Fibroblast of the aortic adventitia (primary cell): Measurements from ENCODE around the gene OSMR. TPM values are rescaled to one million over a fixed set of nuclear protein-coding genes. Genes with fewer than 3 reads are reported as not detected.
"Not testable (repeated sequence)": the region's sequence is repeated elsewhere in the genome, so short reads cannot be mapped to it uniquely, and the experiment has no call there.

Source experiments
- DNase-seq: peaks from one replicate; pipeline ENCODE4 v3.0.0-alpha.2; 2010; ENCODE audit warnings: low read depth
- H3K4me3 ChIP-seq: 2 replicates; pipeline ENCODE4 v1.5.1; 2011; ENCODE audit warnings: low read depth, mild to moderate bottlenecking, control low read depth, low read length, moderate library complexity
- total RNA-seq: library from RNA; depleted of rRNA; stranded (reverse); fragments of >200 nt; gene quantifications from 2 replicates; pipeline ENCODE4 v1.2.3, GENCODE V29; 2012; ENCODE audit warnings: low replicate concordance
- TF ChIP-seq, protein P1 (sequence below): IDR thresholded peaks from 2 replicates; pipeline ENCODE4 v1.5.1; 2011; ENCODE audit warnings: mild to moderate bottlenecking, low read length, control low read depth, inconsistent platforms; ENCODE audit not compliant: insufficient read depth

The OSMR gene
- total RNA-seq, 1 donor, result 96.7 TPM

DNA sequence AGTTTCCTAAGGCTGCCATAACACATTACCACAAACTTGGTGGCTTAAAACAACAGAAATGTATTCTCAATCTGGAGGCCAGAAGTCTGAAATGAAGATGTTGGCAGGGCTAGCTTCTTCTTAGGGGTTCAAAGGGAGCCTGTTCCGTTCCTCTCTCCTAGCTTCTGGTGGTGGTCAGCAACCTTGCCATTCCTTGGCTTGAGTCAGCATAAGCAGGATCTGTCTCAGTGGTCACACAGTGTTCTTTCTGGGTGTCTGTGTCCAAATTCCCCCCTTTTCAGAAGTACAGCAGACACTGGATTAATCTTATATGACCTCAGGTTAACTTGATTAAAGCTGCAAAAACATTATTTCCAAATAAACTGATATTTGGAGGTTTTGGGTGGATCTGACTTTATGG lies 2.1 kb upstream of the OSMR start:
- no peak for DNase-seq
- TF ChIP-seq, protein P1, sequence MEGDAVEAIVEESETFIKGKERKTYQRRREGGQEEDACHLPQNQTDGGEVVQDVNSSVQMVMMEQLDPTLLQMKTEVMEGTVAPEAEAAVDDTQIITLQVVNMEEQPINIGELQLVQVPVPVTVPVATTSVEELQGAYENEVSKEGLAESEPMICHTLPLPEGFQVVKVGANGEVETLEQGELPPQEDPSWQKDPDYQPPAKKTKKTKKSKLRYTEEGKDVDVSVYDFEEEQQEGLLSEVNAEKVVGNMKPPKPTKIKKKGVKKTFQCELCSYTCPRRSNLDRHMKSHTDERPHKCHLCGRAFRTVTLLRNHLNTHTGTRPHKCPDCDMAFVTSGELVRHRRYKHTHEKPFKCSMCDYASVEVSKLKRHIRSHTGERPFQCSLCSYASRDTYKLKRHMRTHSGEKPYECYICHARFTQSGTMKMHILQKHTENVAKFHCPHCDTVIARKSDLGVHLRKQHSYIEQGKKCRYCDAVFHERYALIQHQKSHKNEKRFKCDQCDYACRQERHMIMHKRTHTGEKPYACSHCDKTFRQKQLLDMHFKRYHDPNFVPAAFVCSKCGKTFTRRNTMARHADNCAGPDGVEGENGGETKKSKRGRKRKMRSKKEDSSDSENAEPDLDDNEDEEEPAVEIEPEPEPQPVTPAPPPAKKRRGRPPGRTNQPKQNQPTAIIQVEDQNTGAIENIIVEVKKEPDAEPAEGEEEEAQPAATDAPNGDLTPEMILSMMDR, result no peak
- H3K4me3 ChIP-seq, result peak overlapping the region; percentile 44

DNA sequence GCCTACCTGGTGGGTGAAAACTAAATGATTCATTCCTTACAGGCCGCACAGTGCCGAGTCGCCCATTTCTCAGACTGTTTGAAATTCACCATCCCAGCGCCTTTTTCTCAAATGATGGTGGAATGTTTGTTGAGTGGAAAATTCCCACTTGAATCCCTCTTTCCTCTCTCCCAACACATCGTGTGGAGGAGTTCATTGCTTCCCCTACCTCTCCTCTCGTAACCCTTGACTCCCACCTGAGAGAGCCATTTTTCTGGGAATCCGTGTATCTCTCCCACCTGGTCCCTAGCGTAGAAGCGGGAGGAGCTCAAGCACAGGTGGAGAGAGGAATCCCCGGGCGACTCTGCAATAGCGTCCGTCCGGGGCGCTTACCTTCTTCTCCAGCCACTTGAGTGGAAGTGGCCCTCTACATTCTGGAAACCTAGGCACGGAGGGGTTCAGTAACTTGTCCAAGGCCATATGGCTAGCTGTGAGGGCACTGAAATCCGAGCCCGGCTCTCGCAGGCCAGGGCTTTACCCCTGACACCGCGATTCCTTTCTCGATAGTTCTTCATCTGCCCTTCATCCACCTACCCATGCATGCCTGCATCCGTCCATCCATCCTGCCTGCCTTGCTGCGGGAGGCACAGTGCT lies 683 bp downstream of the OSMR start:
- peak overlapping the region; percentile 93 for H3K4me3 ChIP-seq
- peak; percentile 43 for DNase-seq
- TF ChIP-seq, protein P1, result no peak

DNA sequence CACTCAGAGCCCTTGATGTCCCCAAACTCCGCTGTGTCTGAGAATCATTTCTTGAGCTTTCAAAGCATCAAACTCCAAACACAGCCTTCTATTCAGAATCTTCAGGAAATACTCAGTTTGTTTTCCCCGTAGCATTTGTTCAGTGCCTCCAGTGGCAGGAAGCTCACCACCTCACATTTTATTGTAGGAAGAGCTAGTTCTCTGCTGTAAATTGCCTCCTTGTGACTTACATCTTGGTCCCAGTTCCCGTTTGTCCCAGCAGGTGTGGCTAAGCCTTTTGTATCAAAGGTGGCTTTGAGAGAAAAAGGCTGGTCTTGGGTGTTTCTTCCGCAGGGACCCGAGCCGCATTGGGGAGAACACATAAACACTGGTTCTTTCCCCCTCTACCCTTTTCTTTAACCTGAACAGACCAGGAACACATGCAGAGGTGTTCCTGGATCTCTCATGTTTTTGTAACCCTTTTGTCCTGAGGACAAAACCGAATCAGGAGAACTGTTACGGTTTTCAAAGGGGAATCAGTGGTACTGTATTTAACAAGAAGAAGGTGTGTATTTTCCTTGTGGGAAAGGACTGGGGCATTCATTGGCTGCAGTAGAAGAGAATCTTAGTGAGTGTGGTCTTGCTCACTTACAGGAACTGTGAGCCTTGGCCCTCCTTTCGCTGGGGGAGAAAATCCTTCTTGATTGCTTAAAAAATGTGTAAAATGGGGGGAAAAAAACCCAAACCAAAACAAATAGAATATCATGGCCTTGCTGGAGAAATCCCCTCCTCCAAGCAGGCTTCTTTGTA lies 1.9 kb downstream of the OSMR start:
- peak overlapping the region; percentile 93 for H3K4me3 ChIP-seq
- peak; percentile 58 for DNase-seq
- TF ChIP-seq, protein P1, result peak; percentile 21

DNA sequence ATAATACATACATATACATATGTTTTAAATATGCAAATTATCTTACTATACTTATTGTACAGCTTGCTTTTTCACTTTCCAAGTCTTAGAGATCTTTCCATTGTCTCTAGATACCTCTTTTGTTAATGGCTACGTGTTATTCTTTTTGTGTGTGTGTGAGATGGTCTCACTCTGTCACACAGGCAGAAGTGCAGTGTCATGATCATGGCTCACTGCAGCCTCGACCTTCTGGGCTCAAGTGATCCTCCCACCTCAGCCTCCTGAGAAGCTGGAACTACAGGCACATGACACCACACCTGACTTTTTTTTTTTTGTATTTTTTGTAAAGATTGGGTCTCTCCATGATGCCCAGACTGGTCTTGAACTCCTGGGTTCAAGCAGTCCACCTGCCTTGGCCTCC lies 2.8 kb downstream of the OSMR start:
- H3K4me3 ChIP-seq, result peak overlapping the region; percentile 26
- DNase-seq, result no peak
- TF ChIP-seq, protein P1, result no peak

DNA sequence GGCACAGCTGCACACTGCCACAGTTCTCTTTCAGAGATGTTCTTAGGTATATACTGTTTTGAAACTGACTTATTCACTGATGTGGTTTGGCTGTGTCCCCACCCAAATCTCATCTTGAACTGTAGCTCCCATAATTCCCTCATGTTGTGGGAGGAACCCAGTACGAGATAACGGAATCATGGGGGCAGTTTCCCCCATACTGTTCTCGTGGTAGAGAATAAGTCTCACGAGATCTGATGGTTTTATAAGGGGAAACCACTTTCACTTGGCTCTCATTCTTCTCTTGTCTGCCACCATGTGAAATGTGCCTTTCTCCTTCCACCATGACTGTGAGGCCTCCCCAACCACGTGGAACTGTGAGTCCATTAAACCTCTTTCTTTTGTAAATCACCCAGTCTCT lies 5.8 kb downstream of the OSMR start:
- not testable (repeated sequence) for DNase-seq, H3K4me3 ChIP-seq

DNA sequence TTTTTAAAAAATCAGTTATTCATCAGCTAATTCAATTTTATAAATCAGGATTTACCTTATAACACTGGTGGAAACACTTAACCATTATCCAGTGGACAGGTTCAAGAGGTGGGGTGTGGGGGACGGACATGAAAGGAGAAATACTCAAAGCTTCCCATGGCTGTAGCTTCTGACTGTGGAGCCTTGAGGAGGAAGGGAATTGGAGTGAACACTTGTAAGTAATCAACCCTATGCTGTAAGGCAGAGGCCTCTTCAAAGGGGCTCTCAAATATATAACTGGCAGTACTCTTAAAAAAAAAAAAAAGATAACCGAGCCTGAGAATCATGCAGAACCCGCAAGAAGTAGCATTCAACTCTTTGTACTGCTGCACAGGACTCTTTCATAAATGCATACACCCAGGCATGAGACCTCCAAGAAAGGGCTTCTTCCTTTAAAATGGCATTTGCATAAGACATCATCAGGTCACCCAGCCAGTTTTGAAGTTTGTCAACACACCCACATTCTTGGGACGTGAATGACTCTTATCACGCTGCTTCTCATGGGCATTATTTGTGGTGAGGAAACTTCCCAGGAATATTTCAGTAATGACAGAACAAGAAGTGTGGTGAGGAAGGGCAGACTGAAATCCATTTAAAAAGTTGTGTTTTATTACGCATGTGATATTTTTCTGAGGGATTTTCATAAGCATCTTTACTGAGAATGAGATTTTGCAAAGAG lies 8.1 kb downstream of the OSMR start:
- no peak overlapping the region for H3K4me3 ChIP-seq
- DNase-seq, result peak; percentile 91
- TF ChIP-seq, protein P1, result no peak

DNA sequence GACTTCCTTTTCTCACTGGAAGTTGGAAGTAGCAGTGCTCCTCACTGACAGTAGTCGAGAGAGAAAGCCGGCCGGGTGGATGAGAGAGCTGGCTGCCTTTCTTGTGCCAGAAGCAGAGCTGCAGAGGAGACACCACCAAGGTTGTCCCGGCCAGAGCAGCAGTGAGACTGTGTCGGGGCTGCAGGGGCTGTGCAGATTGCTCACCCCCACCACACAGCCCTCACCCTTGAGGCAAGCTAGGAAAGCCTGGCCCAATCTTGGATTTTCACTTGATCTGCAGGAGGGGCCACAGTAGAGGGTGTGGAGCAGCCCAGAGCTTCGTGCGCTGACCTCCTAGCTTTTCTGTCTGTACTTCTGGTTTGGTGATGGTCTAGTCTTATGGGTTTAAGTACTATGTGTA lies 9.1 kb downstream of the OSMR start:
- TF ChIP-seq, protein P1, result no peak
- H3K4me3 ChIP-seq, result no peak overlapping the region
- DNase-seq, result no peak
